ENCODE results near the gene DMD.

Gene DMD

DNA sequence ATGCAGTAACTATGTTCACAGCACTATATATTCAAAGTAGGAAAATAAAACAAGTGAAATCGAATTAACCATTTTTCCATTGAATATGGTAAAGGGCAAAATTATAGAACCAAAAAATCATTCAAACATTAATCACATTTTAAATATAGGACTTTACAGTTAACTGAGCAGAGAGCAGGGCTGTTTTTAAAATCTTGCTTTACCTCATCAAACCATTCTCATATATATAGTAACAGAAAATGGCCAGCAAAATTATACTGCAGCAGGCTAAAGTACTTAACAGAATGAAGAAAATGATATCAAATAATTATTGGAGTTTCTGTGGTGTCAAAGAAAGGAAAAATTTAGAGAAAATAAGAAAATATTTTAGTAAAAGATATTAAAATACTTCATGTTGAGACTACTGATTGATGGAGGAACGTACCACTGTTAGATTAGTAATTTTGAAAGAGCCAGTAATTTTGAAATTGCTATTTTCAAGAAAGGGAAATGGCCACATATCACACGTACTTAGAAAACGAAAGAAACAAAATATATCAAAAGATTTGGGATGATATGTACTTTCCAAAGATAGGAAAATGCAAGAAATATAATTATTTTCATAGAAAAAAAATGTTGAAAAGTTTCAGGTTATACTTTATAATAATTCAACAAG is 813.7 kb downstream of the DMD start:
- POLR2A ChIA-PET = no interaction called here
- WGBS (ENCODE audit: insufficient coverage) = no CpG with 5 or more reads among the region's 4 CpGs
- CTCF ChIA-PET = no interaction called here
- no peaks in the 10 kb centered on the region for H3K4me1 ChIP-seq (ENCODE audit: control extremely low read depth in 1 of 4, control insufficient read depth in 4 of 4, insufficient read depth in 4 of 4, low read length in 3 of 4)
- H3K27ac ChIP-seq (ENCODE audit: insufficient read depth in 1 of 2, low read depth in 1 of 2, low read length in 2 of 2, poor library complexity in 1 of 2, severe bottlenecking in 2 of 2) = no peak overlapping the region
- H3K27me3 ChIP-seq (replicated peaks in 2 of 5; ENCODE audit: control insufficient read depth in 4 of 5, insufficient read depth in 5 of 5, low read length in 4 of 5) = no peaks in the 10 kb centered on the region
- no peaks in the 10 kb centered on the region for H3K36me3 ChIP-seq (ENCODE audit: control insufficient read depth in 4 of 4, insufficient read depth in 4 of 4, low read length in 3 of 4)
- no peak overlapping the region for H3K4me3 ChIP-seq (ENCODE audit: control insufficient read depth in 1 of 7, extremely low read depth in 1 of 7, insufficient read depth in 4 of 7, low read depth in 2 of 7, low read length in 6 of 7)
- no peak for DNase-seq
- H3K9me3 ChIP-seq (ENCODE audit: control extremely low read depth in 1 of 5, control insufficient read depth in 4 of 5, insufficient read depth in 2 of 5, low read depth in 1 of 5, low read length in 4 of 5) = no peaks in the 10 kb centered on the region

DNA sequence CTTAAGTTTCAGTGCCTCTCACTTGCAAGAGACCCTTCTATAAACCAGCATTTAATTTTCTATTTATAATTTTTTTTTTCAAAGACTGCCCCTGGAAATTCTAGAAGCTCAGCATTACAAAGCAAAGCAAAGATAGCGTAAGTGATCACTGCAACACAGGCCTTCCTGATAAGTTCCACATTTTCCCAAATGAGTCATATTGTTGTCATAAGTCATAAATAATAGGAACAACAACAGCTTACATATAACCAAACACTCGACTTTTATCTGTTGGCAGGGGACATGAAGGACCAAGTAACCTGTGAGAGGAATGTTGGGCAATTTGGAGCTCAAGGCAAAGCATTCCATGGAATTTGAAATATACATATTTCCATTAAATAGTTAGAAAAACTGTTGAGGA is 815.5 kb downstream of the DMD start:
- Histone ChIP-seq H3K27ac (ENCODE audit: insufficient read depth in 1 of 2, low read depth in 1 of 2, low read length in 2 of 2, poor library complexity in 1 of 2, severe bottlenecking in 2 of 2) (no peak overlapping the region), H3K27me3 (replicated peaks in 2 of 5; ENCODE audit: control insufficient read depth in 4 of 5, insufficient read depth in 5 of 5, low read length in 4 of 5) (no peaks in the 10 kb centered on the region), H3K4me3 (ENCODE audit: control insufficient read depth in 1 of 7, extremely low read depth in 1 of 7, insufficient read depth in 4 of 7, low read depth in 2 of 7, low read length in 6 of 7) (no peak overlapping the region), H3K36me3 (ENCODE audit: control insufficient read depth in 4 of 4, insufficient read depth in 4 of 4, low read length in 3 of 4) (no peaks in the 10 kb centered on the region), H3K4me1 (ENCODE audit: control extremely low read depth in 1 of 4, control insufficient read depth in 4 of 4, insufficient read depth in 4 of 4, low read length in 3 of 4) (no peaks in the 10 kb centered on the region), H3K9me3 (ENCODE audit: control extremely low read depth in 1 of 5, control insufficient read depth in 4 of 5, insufficient read depth in 2 of 5, low read depth in 1 of 5, low read length in 4 of 5) (no peaks in the 10 kb centered on the region)
- DNase-seq = no peak
- WGBS (ENCODE audit: insufficient coverage) = no CpG with 5 or more reads among the region's 2 CpGs
- POLR2A ChIA-PET = no interaction called here
- CTCF ChIA-PET = no interaction called here

DNA sequence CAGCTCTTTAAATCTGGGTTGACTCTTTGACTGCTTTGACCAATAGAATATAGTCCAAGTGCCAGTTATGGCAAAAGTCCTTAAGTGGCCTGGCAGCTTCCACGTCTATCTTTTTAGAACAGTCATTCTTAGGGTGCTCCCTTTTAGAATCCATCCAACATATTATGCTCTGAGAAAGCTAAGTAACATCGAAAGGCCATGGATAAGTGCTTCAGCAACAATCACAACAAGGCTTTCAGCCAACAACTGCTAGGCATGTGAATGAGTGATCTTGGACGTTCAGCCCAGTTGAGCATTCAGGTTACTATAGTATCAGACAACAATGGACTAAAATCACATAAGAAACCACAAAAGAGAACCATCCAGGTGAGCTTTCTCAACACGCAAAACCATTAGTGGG is 818.7 kb downstream of the DMD start:
- WGBS (ENCODE audit: insufficient coverage) = 50% methylated on average over 1 of the region's 4 CpGs
- ChIA-PET CTCF (no interaction called here), POLR2A (no interaction called here)
- Histone ChIP-seq H3K27ac (ENCODE audit: insufficient read depth in 1 of 2, low read depth in 1 of 2, low read length in 2 of 2, poor library complexity in 1 of 2, severe bottlenecking in 2 of 2) (no peak overlapping the region), H3K36me3 (ENCODE audit: control insufficient read depth in 4 of 4, insufficient read depth in 4 of 4, low read length in 3 of 4) (no peaks in the 10 kb centered on the region), H3K4me3 (ENCODE audit: control insufficient read depth in 1 of 7, extremely low read depth in 1 of 7, insufficient read depth in 4 of 7, low read depth in 2 of 7, low read length in 6 of 7) (no peak overlapping the region), H3K9me3 (ENCODE audit: control extremely low read depth in 1 of 5, control insufficient read depth in 4 of 5, insufficient read depth in 2 of 5, low read depth in 1 of 5, low read length in 4 of 5) (no peaks in the 10 kb centered on the region), H3K4me1 (ENCODE audit: control extremely low read depth in 1 of 4, control insufficient read depth in 4 of 4, insufficient read depth in 4 of 4, low read length in 3 of 4) (no peaks in the 10 kb centered on the region), H3K27me3 (replicated peaks in 2 of 5; ENCODE audit: control insufficient read depth in 4 of 5, insufficient read depth in 5 of 5, low read length in 4 of 5) (no peaks in the 10 kb centered on the region)
- no peak for DNase-seq

DNA sequence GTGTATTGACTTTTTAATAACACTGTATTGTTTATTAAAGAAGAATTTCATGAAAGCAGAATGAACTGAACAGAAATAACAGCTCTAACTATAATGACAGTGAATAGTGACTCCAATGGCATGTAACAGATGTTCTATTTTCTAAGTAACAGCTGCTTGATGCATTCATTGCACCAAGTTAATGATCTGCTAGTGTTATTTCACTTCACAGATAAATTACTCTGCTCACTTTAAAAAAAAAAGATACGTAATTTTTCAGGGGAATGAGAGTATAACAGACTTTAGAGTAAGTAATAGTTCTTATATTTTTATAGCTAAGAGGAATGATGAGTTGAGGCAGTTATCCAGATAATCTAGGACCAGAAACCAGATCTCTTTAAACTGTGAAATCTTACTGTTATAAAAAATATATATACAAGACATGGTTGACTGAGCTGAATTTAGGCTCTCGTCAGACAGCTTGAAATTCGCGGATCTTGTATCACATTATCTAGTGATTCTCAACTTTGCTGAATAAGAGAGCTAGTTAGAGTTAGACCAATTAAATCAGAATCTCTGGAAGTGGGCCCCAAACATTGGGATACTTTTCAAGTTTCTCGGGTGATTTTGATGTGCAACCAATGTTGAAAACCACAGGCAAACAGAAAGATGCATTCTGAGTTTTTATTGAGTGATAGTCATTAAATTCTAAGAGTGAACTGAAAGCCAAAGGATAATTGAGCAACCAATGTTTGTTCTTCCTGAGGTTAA is 840.7 kb downstream of the DMD start:
- ChIA-PET CTCF (no interaction called here), POLR2A (no interaction called here)
- Histone ChIP-seq H3K36me3 (ENCODE audit: control insufficient read depth in 4 of 4, insufficient read depth in 4 of 4, low read length in 3 of 4) (no peaks in the 10 kb centered on the region), H3K4me3 (ENCODE audit: control insufficient read depth in 1 of 7, extremely low read depth in 1 of 7, insufficient read depth in 4 of 7, low read depth in 2 of 7, low read length in 6 of 7) (no peak overlapping the region), H3K4me1 (ENCODE audit: control extremely low read depth in 1 of 4, control insufficient read depth in 4 of 4, insufficient read depth in 4 of 4, low read length in 3 of 4) (no peaks in the 10 kb centered on the region), H3K27me3 (replicated peaks in 2 of 5; ENCODE audit: control insufficient read depth in 4 of 5, insufficient read depth in 5 of 5, low read length in 4 of 5) (no peaks in the 10 kb centered on the region), H3K9me3 (ENCODE audit: control extremely low read depth in 1 of 5, control insufficient read depth in 4 of 5, insufficient read depth in 2 of 5, low read depth in 1 of 5, low read length in 4 of 5) (no peaks in the 10 kb centered on the region), H3K27ac (ENCODE audit: insufficient read depth in 1 of 2, low read depth in 1 of 2, low read length in 2 of 2, poor library complexity in 1 of 2, severe bottlenecking in 2 of 2) (no peak overlapping the region)
- DNase-seq = no peak
- 92% methylated on average over 4 of the region's 5 CpGs for WGBS (ENCODE audit: insufficient coverage)

DNA sequence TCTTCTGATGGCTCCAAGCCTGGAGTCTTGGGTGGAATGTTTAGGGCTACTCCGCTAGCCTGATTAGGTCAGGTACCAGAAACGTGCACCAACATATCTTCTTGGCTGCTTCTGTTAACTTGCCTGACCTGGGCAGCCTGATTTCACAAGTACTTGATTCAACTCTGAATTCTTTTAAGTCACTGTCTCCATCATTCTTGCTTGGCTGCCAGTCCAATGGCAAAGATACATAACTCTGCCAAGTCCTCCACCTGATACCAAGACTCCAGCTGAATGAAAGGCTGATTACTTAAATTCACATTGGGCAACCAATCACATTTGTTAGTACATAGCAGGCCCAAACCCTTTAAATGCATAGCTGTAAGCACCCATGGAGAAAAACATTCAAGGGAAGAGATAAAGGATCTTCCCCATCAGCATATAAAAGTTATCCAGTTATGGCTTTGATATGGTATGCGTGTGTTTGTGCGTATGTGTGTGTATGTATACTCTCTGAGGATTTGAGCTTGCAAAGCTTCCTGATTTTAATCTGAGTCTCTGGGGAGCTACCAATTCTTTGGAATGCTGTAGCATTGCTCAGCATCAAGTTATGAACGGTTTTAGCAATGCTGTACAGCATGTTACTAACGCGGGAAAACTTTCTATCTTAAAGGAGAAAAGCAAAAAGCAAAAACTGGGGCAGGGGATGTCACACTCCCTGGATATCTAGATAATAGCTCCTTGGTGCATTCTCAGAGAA is 917.2 kb downstream of the DMD start:
- Histone ChIP-seq H3K4me1 (ENCODE audit: control extremely low read depth in 1 of 4, control insufficient read depth in 4 of 4, insufficient read depth in 4 of 4, low read length in 3 of 4) (no peaks in the 10 kb centered on the region), H3K4me3 (ENCODE audit: control insufficient read depth in 1 of 7, extremely low read depth in 1 of 7, insufficient read depth in 4 of 7, low read depth in 2 of 7, low read length in 6 of 7) (no peak overlapping the region), H3K9me3 (ENCODE audit: control extremely low read depth in 1 of 5, control insufficient read depth in 4 of 5, insufficient read depth in 2 of 5, low read depth in 1 of 5, low read length in 4 of 5) (no peaks in the 10 kb centered on the region), H3K36me3 (ENCODE audit: control insufficient read depth in 4 of 4, insufficient read depth in 4 of 4, low read length in 3 of 4) (no peaks in the 10 kb centered on the region), H3K27ac (ENCODE audit: insufficient read depth in 1 of 2, low read depth in 1 of 2, low read length in 2 of 2, poor library complexity in 1 of 2, severe bottlenecking in 2 of 2) (no peak overlapping the region), H3K27me3 (replicated peaks in 2 of 5; ENCODE audit: control insufficient read depth in 4 of 5, insufficient read depth in 5 of 5, low read length in 4 of 5) (no peaks in the 10 kb centered on the region)
- 85% methylated on average over 6 of the region's 7 CpGs for WGBS (ENCODE audit: insufficient coverage)
- ChIA-PET POLR2A (no interaction called here), CTCF (no interaction called here)
- DNase-seq = no peak

- Histone ChIP-seq H3K4me3 (ENCODE audit: control insufficient read depth in 1 of 7, extremely low read depth in 1 of 7, insufficient read depth in 4 of 7, low read depth in 2 of 7, low read length in 6 of 7) (no peak overlapping the region), H3K9me3 (ENCODE audit: control extremely low read depth in 1 of 5, control insufficient read depth in 4 of 5, insufficient read depth in 2 of 5, low read depth in 1 of 5, low read length in 4 of 5) (no peaks in the 10 kb centered on the region), H3K27ac (ENCODE audit: insufficient read depth in 1 of 2, low read depth in 1 of 2, low read length in 2 of 2, poor library complexity in 1 of 2, severe bottlenecking in 2 of 2) (no peak overlapping the region), H3K4me1 (ENCODE audit: control extremely low read depth in 1 of 4, control insufficient read depth in 4 of 4, insufficient read depth in 4 of 4, low read length in 3 of 4) (no peaks in the 10 kb centered on the region), H3K27me3 (replicated peaks in 2 of 5; ENCODE audit: control insufficient read depth in 4 of 5, insufficient read depth in 5 of 5, low read length in 4 of 5) (no peaks in the 10 kb centered on the region), H3K36me3 (ENCODE audit: control insufficient read depth in 4 of 4, insufficient read depth in 4 of 4, low read length in 3 of 4) (no peaks in the 10 kb centered on the region)
- ChIA-PET CTCF (no interaction called here), POLR2A (no interaction called here)
- DNase-seq = no peak
- no CpG with 5 or more reads among the region's 3 CpGs for WGBS (ENCODE audit: insufficient coverage)
Observed at GRCh38 chrX:32289356-32289755, 922.0 kb downstream of the DMD start.

DNA sequence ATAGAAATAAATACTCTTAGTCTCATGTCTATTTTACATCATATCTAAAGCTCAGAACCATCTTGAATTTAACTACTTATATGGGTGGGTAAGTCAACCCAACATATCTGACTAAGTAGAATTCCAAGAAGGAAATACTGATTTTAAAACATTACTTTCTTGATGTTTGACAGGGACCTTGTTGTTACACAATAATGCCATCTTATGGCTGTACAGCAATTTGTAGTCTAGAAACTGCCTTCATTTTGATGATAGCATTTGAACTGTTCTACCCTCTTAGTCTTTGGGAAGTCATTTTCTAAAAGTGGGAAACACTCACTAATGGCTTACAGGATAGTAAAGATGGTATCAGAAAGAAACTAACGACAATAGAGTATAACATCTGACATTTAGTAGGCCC is 929.5 kb downstream of the DMD start:
- WGBS (ENCODE audit: insufficient coverage) = 40% methylated on average over 1 of the region's 1 CpG
- Histone ChIP-seq H3K9me3 (ENCODE audit: control extremely low read depth in 1 of 5, control insufficient read depth in 4 of 5, insufficient read depth in 2 of 5, low read depth in 1 of 5, low read length in 4 of 5) (no peaks in the 10 kb centered on the region), H3K27me3 (replicated peaks in 2 of 5; ENCODE audit: control insufficient read depth in 4 of 5, insufficient read depth in 5 of 5, low read length in 4 of 5) (no peaks in the 10 kb centered on the region), H3K36me3 (ENCODE audit: control insufficient read depth in 4 of 4, insufficient read depth in 4 of 4, low read length in 3 of 4) (no peaks in the 10 kb centered on the region), H3K4me3 (ENCODE audit: control insufficient read depth in 1 of 7, extremely low read depth in 1 of 7, insufficient read depth in 4 of 7, low read depth in 2 of 7, low read length in 6 of 7) (no peak overlapping the region), H3K27ac (ENCODE audit: insufficient read depth in 1 of 2, low read depth in 1 of 2, low read length in 2 of 2, poor library complexity in 1 of 2, severe bottlenecking in 2 of 2) (no peak overlapping the region), H3K4me1 (ENCODE audit: control extremely low read depth in 1 of 4, control insufficient read depth in 4 of 4, insufficient read depth in 4 of 4, low read length in 3 of 4) (no peaks in the 10 kb centered on the region)
- DNase-seq = no peak
- CTCF ChIA-PET = no interaction called here
- POLR2A ChIA-PET = no interaction called here
